ENCODE results near the gene CLEC16A.
A peak's percentile ranks its signal among the peaks of the same experiment; 100 is the strongest.
"Not testable (repeated sequence)": the region's sequence is repeated elsewhere in the genome, so short reads cannot be mapped to it uniquely, and the experiment has no call there.

Gene CLEC16A

DNA sequence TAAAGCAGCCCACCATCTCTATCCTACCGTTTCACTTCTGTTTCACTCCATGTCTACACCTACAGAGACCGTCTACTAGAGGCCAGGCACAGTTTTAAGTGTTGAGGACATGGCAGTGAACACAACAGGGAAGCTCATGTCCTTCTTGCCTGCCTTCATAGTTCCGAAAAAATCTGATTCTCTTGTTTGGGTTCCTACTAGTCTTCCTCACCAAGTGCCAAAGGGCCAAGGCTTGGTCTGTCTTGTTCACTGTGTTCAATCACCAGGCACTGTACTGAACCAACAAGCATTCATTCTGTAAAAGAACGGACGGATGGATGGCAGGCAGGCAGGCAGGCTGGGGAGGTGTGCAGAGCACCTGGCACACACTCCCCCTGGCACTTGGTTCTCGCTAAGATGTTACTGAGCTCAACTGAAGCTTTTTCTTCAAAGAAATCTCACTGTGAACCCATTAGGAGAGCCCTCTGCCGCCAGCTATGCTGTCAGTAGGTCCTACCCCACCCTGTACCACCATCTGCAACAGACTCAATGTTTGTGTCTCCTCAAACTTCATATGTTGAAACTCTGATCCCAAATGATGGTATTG lies 4.6 kb upstream of the CLEC16A start:
- no peak for DNase-seq

GRCh38 chr16:10940501-10941079 lies 3.8 kb upstream of the CLEC16A start:
- DNase-seq = no peak

GRCh38 chr16:10941127-10941933 lies 3.0 kb upstream of the CLEC16A start:
- DNase-seq = no peak

DNA sequence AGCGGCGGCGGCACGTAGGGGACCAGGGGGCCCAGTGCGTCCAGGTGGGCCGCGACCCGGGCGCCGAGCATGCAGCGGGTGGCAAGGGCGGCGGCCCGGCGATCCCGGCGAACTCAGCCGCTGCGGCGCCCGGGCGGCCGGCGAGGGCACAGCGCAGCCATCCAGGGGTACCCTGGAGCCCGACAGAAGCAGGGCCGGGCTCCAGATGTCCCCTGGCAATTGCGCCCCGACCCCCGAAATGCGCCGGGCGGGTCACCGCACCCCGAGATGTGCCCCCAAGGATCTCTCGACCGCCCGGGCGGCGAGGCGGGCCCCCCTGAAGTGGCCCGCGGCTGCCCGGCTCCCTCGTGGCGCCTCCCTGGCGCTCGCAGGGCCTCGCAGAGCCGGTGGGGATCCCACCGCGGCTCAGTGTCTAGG lies 2.4 kb upstream of the CLEC16A start:
- not testable (repeated sequence) for DNase-seq

DNA sequence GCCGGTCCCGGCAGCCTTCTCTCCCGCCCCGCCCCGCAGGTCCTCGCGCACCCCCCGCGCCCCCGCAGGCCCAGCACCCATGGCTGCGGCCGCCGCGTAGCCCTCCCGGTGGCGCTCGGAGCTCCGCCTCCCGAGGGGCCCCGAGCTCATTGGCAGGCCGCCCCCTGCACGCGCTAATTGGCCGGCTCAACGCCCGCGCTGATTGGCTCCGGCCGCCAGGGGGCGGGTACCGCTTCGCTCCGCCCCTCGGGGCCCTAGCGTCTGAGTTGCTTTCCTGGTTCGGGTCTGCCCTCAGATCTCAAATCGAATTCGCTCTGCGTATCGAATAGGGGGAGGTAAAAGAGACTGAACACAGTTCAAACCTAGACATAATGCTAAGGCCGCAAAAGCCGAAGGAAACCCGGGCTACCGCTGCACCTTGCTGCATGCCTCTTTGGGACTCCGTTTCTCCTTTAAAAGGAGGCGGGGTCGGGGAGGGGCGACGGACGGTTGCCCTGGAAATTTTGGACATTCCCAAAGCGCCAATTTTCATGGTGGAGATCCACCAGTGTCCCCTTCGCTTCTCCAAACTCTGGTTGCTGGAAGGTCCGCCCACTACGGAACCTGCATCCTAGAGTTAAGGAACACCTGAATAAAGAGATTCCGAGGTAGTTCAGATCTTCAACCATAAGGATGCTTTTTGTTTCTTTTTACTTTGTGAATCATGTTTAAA lies 1.9 kb upstream of the CLEC16A start, which contains the start of gene DEXI:
DEXI (minus strand) TSS at position 117 of the 712 bp plus-strand sequence. CDS start 463 bp downstream, outside the sequence.
- peak; percentile 87 for DNase-seq

GRCh38 chr16:10943064-10943353 lies 1.4 kb upstream of the CLEC16A start:
- no peak for DNase-seq

GRCh38 chr16:10945065-10945787 lies 862 bp downstream of the CLEC16A start:
- DNase-seq = no peak

DNA sequence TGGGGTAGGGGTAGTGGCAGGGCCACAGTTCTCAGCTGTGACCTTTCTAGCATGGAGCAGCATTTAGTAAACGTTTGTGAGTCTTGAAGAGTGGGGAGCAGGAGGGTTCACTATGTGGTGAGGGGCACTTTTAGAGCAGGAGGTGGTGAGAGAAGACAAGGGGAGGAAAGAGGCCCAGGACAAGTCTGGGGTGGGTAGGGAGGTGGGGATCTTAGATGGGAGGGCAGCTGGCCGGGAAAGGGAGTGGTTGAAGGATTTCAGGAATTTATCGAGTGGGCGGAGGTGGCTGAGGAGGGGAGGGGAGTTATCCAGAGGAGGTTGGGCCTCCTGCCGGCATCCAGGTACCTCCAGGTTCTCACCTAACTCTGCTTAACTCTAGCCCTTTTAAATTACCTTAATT lies 1.9 kb downstream of the CLEC16A start:
- DNase-seq = no peak

GRCh38 chr16:10947211-10947787 lies 2.9 kb downstream of the CLEC16A start:
- DNase-seq = no peak

- peak; percentile 20 for DNase-seq
These were observed 5.1 kb downstream of the CLEC16A start for GRCh38 chr16:10949424-10949970.

DNA sequence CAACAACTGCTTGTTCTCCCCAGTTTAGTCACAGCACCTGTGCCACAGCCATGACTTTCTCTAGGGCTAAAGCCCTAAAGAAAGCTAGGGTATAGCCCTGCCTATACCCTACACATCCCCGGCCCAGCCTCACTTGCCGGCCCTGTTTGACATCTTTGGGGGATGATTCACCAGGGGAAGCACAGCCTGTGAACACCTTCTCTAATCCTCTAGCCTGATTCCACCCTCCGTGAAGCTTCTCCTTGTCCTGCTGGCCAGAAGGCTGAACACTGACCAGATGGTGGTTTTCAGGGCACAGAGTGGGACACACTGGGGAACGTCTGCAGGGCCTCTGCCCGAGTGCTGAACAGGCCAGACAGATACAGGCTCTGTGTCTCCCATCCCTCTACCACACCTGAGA lies 6.0 kb downstream of the CLEC16A start:
- DNase-seq = no peak

- DNase-seq = no peak
These were observed 6.7 kb downstream of the CLEC16A start for GRCh38 chr16:10951026-10951425.

GRCh38 chr16:10954903-10955302 lies 10.5 kb downstream of the CLEC16A start:
- DNase-seq = no peak

DNA sequence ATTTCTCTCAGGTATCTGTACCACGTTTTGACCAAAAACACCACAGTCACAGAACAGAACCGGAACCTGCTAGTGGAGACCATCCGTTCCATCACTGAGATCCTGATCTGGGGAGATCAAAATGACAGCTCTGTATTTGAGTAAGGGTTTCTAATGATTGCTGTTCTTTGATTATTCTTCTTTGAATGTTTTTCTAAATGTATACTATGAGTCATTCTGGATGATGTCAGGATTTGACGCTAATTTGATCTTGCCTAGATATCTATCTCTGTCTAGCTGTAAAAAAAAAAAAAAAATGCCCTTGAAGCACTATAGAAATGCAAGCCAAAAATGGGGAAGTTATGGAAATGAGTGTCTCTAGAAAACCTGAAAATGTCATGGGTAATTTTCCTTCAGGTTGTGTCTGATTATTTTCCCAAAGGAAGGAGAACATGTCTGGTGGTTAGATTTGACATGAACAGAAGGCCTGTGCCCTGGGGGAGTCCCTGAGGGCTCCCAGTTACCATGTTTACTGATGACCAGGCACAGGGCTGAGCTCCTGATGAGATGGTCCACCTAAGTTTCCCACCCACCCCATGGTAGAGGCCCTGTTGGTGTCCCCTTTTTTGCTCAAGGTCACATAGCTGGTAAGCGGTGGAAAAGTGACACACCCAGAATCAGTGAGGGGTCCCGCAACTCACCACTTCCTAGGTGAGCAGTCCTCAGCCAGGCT lies 13.6 kb downstream of the CLEC16A start:
- DNase-seq = no peak

- DNase-seq = no peak
These were observed 14.8 kb downstream of the CLEC16A start for GRCh38 chr16:10959161-10959560.

DNA sequence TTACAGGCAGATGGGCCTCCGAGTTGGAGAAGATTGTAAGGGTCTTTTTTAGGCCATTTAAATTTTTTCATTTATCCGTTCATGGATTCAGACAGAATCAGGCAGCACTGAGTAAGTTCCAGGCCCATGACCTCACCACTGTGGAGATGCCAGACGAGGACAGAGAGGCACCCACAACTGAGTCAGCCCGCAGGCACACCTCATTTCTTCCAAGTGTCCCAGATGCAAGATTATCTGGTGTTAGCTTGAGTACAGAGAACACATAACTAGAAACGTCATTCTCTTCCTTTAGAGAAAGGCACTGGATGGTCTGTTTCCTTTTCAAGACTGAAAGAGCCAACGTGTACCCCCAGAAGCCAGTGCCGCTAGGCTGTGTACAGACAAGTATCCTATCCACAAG lies 16.9 kb downstream of the CLEC16A start:
- DNase-seq = no peak

DNA sequence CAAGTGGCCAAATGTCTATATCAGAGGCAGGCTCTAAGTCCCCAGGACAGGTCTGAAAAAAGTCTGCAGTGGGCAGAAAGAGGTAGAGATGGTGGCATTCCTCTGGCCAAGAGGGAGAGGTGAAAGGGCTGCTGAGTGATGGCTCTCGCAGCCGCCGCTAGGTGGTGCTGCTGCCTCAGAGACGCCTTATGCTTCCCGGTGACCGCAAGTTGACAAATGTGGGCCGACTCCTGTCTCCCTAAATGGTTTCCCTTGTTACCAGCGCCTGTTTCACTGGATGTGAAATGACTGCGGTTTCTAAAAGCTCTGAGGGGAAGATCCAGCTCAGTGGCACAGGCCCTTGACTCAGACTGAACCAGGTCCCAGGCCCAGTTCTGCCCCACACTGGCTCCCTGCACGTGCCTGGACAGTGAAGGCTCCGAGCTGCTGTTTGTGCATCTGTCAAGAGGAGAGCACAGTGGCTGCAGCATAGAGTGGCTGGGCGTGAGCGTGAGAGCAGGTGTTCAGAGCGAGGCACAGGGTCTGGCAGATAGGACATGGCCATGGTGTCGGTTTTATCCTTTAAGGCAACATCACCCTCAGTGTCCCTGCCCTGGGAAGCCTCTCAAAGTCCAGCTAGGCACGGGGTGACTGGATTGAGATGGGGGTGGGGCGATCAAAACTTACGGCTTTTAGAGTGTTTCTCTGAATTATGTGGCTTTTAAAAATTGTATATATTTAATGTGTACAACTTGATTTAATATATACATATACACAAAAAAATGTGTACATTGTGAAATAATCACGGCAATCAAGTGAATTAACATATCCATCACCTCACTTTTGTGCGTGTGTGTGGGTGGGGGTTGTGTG lies 19.9 kb downstream of the CLEC16A start:
- DNase-seq = peak; percentile 85

DNA sequence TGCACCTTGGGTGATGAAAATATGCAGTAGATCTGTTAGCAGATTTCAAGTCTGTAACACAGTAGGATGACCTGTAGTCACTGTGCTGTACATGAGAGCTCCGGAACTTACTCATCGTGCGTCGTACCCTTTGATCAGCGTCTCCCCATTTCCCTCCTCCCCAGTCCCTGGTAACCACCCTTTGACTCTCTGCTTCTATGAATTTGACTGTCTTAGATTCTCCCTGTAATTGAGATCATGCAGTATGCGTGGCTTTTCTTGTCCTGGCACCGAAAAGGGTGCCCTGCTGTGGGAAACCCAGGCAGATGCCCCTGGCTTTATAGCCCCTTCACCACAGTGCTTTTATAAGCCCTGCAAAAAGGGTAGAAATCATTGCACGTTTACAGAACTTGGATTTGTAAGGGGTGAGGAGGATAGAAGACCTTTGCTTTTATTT lies 20.5 kb downstream of the CLEC16A start:
- DNase-seq = no peak

DNA sequence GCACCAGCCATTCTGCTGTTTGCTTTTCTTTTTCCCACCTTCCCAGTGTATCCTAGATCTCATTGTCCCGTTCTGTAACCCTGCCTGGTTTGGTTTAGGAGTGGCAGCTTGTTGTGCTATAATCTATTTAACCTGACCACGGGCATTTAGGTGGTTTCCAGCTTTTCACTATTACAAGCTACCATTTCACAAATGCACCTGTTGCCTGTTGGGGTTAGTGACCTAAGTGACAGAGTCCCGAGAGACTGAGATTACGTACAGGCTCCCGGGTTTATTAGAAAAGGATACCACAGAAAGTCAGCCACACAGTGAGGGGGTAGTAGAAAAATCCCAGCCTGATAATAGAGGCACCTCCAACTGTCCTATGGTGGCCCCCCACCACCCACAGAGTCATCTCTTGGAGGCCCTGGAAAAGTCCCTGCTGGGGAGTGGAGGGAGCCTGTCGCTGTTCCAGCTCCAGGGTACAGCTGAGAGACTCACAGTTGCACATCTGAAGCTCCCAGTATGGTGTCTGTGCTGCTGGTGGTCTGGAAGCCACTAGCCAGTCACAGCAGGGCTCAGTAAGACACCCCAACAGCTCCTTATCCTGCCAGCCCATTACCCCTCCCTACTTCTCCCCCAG lies 21.2 kb downstream of the CLEC16A start:
- DNase-seq = peak; percentile 47

GRCh38 chr16:10966129-10966528 lies 21.8 kb downstream of the CLEC16A start:
- DNase-seq = no peak

All from NCI-H2107 (cell line).